ACHN (cell line): ENCODE data around the gene WAS.

Experiments
- DNase-seq: peaks from one replicate; pipeline ENCODE4 v3.0.0-alpha.2; 2015
- in situ Hi-C: cut with HindIII; loops from 2 replicates; pipeline ENCODE4 v1.10.0; 2017; ENCODE audit warnings: low sequenced_read_pairs, low pct_ligation_motif_present, low pct_unique_long_range_greater_than_20kb

Gene WAS

DNA sequence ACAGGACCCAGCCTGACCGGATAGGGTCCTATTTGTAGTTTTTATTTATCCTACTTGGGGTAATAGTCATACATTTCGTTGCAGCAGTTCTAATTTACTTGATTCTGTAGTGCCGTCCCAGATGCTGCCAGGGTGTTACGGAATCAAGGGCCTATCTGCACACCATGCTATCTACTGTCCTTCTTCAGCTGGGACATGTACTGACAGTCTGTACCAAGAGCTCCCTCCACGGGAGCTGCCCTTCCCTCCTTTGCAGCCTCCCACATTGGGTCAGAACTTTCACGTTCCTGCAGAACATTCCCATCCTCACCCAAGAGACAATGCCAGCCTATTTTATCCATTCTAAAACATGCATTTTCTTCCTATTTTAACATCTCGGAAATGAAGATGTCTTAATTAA, 19.6 kb downstream of the WAS start:
- in situ Hi-C loops, result no loop called here
- DNase-seq, result no peak

DNA sequence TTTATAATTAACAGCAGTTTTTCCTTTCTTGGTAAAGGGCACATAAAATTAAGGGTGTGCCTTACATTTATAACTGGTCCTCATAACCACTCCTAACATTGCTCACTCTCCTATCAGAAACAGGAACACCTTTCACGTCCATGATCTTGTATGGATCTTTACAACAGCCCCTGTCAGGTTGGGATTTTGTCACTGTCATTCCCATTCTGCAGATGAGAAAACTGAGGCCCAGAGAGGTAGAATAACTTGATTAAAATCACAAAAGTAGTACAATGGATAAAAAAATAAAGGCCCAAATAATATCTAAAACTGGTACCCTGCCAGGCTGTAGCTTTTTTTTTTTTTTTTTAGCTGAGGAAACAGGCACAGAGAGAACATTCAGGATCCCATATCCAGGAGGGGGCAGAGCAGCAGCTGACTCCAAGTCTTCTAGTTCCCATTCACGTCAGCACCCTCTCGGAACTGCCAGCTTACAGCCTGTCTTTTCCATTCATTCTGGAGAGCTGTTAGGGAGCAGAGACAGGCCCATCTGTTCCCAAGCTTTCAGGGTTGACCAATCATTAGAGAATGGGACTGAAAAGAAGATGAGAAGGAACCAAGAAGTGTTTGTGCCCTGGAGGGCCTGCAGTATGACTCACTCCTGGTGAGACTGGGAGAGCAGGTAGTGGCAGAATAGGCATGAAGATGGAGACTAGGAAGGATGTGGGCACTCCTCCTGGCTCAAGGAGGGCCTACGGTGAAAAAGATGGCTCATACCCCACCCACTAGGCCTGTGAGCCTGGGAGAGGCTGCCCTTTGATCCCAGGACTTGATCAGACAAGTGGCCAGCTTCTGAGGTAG, 20.3 kb downstream of the WAS start:
- in situ Hi-C loops, result no loop called here
- DNase-seq, result no peak

DNA sequence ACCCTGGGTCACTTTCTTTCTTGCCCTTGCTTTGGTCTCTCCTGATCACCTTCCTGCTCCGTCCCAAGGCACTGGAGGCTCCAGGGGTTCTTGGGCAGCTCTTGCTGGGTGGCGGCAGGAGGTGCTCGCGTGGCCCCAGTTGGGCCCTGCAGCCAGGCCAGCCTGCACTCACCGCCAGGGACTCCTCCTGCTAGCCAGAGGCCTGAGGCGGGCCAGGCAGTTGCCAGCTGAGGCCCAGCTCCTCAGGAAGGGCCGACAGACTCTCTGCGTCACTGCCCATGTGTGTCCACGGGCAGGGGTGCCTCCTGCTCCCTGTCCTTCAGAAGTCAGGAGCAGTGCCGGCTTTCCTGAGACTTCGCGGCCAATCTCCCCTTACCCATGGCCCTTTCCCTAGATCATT, 22.3 kb downstream of the WAS start:
- DNase-seq, result no peak
- in situ Hi-C loops, result no loop called here

DNA sequence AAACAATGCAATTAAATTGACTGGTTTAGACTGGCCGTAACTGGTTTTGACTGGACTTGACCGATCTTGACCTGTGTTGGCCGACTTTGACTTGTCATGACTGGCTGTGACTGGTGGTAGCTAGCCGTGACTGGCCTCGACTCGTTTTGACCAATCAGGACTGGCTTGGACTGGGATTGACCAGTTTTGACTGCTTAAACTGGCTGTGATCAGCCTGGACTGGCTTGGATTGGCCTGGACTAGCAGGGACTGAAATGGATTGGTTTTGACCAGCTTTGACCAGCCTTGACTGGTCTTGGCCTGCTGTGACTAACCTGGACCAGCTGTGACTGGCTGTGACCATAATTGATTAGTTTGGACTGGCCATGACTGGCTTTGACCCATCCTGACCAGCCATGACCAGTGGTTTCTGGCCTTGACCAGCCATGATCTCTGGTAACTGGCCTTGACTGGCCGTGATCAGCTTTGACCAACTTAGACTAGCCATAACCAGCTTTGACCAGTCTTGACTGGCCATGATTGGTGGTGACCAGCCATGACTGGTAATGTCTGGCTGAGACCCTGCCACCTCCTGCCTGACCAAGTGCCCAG, 26.0 kb downstream of the WAS start:
- in situ Hi-C loops, result no loop called here
- DNase-seq, result no peak

DNA sequence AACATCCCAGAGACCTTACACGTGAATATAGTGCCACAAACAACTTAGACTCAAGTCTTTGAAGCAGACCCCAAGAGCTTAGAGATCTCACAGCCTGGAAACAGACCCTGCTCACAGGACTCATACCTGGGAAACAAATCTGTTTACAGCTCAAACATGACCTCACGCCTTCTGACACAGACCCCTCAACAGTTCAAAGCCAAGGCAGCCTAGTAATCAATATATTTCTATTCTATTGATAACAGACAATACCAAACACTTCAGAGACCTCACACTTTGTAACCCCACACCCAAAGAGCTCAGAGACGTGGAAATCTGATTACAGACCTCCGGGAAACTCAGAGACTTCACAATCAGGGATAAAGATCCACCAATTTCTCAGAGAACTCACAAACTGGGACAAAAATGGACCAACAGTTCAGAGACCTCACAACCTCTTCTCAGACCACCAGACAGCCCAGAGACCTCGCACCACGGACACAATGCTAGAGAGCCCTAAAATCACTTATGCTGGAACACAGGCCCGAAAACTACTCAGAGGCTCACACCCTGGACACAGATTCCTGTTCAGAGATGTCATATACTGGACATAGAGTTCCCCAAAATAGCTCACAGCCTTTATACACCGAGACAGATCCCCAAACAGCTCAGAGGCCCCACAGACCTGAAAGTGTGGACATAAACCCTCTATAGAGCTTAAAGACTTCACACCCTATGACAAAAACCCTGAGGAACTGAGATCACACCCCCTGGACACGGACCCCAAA, 27.7 kb downstream of the WAS start:
- in situ Hi-C loops, result no loop called here
- DNase-seq, result no peak

DNA sequence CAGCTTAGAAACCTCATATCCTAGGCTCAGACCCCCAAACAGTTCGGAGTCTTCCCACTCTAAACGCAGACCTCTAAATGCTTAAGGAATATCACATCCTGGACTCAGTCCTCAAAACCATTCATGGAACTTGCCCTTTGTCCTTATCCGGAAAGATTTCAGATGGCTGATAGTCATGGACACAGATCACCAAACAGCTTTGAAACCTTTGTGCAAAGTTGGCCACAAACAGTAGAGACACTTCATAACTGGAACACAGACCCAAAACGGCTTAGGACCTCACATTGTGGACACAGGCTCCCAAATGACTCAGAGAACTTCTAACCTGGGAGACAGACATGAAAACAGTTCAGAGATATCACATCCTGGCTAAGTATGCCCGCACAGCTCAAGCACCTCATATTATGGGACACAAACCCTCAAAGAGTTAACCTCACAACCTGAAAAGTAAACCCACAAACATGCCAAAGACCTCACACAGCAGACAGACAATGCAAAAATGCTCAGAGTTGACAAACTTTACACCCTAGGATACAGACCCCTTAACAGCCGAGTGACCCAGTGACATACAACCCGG, 28.4 kb downstream of the WAS start:
- in situ Hi-C loops, result no loop called here
- DNase-seq, result no peak

DNA sequence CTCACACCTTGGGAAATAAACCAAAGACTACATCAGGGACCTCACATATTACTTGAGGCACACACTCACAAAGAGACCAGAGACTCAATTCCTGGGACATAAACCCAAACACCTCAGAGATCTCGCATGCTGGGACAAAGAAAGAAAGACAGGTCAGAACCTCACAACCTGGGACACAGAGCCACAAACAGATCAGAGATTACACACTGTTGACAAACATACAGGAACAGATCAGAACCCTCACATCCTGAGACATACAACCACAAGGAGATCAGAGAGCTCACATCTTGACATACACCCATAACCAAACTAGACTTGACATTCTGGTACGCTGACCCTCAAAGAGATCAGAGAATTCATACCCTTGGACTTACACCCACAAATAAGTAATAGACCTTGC, 30.2 kb downstream of the WAS start:
- in situ Hi-C loops, result no loop called here
- no peak for DNase-seq

DNA sequence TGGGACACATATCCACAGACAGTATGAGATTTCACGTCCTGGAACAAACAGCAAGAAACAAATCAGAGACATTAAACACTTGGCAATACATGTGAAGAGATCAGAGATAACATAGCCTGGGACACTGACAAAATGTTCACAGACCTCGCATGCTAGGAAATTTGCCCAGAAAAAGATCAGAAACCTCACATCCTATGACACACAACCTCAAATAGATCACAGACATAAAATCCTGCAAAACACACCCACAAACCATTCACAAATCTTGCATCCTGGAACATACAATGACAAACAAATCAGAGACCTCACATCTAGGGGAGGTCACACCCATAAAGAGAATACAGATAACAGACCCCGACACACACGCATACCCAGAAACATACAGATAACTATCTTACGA, 31.0 kb downstream of the WAS start:
- in situ Hi-C loops, result no loop called here
- no peak for DNase-seq

DNA sequence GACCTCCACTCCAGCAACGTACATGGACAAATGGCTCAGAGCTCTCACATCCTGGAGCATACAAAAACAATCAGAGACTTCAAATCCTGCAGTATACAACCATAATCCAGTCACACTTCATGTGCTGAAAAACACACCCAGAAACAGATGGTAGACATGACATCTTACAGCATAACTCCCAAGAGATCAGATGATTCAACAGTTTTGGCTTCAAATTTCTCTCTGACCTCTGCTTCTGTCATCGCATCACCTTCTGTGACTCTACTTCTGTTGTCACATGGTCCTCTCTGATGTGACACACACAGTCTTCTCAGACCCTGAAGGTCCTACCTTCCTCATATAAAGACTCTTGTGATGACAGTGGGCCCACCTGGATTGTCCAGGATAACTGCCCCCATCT, 31.5 kb downstream of the WAS start:
- DNase-seq, result no peak
- in situ Hi-C loops, result no loop called here

DNA sequence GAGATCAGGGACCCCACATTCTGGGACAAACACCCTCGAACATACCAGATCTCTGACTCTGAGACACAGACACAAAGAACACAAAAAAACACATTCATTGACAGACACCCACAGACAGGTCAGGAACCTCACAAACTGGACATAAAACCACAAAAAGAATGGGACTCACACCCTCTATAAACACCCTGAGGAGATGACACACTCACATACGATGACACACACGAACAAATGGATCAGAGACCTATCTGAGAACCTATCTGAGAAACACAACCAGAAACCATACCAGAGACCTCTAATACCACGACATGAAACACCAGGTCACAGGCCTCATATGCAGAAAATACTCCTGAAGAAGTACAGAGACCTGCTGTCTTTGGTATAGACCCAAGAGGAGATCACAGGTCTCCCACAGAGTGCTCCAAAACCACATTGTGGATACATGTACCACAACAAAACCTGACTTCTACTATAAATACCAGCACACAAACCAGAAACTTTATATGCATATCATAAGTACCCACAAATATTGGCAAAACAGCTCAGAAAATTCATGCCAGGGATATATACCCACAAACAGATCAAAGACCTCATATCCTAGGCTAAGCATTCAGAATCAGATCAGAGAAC, 32.4 kb downstream of the WAS start:
- in situ Hi-C loops, result no loop called here

DNA sequence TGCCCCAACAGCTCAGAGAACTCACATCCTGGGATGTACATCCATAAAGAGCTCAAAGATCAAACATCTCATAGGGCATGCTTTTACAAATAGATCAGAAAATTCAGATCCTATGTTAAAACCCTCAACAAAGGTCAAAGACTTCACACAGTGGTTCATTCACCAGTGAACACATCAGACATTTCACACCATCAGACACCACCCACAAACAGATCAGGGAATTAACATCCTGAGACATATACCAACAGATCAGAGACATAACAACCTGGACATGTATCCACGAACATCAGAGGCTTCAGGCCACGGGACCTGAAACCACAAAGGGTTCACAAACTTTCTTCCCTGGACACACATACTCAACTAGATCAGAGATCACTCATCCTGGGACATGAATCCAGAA, 36.4 kb downstream of the WAS start:
- in situ Hi-C loops, result no loop called here

More for the DNA sequence above, 32.4 kb downstream of the WAS start:
- DNase-seq, result no peak

DNA sequence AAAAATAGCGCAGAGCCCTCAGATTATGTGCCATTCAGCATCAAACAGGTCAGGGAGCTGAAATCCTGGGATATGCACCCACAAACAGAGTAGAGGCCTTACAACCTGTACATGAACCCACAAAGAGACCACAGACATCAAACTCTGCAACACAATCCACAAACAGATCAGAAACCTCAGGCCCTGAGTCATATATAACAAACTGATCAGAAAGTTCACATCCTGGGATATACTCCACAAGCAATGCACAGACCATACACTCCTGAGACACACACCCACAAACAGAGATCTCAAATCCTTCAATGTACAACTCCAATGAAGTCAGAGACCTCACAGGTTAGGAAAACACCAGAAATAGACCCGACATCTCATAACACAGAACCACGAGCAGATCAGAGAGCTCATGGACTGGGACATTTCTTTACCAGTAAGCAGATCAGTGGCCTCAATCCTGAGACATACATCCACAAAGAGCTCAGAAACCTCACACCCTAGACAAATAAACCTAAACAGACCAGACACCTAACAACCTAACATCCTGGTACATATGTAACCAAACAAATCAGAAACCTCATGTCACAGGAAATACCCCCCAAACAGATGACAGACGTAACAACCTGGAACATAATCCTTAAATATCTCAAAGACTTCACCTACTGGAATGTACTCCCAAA, 37.1 kb downstream of the WAS start:
- no peak for DNase-seq
- in situ Hi-C loops, result no loop called here

More for the DNA sequence above, 36.4 kb downstream of the WAS start:
- DNase-seq, result no peak

DNA sequence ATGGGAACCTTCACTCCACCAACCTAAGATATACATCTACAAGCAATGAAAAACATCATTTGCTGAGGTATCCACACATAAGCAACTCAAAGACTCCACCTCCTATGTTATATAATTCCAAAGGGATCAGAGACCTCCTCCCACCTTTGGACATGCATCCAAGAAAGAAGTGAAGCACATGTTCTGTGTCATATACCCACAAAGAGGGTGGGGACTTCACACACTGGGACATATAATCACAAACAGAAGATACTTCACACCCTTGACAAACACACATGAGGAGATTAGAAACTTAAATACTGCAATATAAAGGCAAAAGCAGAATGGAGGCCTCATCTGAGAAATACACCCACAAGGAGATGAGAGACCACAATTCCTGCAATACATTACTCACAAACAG, 38.3 kb downstream of the WAS start:
- DNase-seq, result no peak
- in situ Hi-C loops, result no loop called here

DNA sequence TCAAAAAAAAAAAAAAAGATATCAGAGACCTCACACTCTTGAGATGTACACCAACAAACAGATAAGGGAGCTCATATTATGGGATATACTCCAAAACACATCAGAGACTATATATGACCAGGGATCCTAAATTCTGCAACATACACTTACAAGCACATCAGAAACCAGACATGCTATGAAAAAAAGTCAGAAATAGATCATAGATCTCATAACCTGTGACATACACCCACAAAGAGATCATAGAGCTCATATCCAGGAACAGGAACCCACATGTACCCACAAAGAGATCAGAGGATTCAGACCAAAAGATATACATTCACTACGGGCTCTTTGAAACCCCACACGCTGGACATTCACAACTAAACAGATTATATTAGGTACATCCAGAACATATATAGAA, 43.0 kb downstream of the WAS start:
- no peak for DNase-seq

DNA sequence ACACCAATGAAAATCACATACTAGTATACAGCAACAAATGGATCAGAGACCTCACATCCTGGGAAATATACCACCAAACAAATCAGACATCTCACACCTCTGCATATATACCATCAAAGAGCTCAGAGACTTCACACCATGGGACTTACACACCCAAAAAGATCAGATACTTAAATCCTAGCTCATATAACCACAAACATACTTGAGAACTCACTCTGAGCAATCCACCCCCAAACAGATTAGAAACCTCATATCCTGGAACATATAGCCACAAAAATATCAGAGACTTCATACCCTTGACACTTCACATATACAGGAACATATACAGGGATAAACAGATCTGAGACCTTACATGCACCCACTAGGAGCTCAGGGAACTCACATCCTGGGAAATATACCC, 45.1 kb downstream of the WAS start:
- DNase-seq, result no peak
- in situ Hi-C loops, result no loop called here

More for the DNA sequence above, 43.0 kb downstream of the WAS start:
- in situ Hi-C loops, result no loop called here

DNA sequence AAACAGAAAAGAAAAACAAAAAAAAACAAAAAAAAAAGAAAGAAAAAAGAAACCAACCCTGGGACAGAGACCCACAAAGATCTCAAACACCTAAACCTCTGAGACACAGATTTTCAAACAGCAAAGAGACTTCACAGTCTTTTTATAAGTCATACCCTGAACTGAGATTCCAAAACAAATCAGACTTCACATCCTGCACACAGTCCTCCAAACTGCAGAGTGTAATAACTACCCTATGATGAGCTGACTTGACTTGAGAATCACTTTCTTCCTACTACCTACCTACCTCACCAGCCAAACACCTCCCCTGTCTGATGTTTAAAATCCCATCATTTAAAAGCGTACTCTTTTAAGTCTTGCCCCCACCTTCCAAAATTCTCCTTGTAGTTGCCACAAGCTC, 52.7 kb downstream of the WAS start:
- in situ Hi-C loops, result no loop called here
- DNase-seq, result no peak

DNA sequence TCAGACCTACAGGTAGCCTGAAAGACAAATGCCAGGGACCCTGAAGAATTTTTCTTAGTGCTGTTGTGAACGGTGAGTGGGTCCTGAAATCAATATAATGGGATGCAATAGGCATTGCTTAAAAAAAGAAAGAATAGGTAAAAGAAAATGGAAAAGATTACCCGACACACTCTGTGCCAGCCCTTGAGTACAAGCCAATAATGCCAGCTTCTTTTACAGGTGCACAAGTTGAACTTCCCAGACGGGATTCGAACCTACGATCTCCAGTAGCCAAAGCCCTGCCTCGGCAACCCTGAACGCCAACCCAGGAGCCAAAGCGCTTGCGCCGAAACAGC, 53.2 kb downstream of the WAS start:
- in situ Hi-C loops, result no loop called here
- no peak for DNase-seq

DNA sequence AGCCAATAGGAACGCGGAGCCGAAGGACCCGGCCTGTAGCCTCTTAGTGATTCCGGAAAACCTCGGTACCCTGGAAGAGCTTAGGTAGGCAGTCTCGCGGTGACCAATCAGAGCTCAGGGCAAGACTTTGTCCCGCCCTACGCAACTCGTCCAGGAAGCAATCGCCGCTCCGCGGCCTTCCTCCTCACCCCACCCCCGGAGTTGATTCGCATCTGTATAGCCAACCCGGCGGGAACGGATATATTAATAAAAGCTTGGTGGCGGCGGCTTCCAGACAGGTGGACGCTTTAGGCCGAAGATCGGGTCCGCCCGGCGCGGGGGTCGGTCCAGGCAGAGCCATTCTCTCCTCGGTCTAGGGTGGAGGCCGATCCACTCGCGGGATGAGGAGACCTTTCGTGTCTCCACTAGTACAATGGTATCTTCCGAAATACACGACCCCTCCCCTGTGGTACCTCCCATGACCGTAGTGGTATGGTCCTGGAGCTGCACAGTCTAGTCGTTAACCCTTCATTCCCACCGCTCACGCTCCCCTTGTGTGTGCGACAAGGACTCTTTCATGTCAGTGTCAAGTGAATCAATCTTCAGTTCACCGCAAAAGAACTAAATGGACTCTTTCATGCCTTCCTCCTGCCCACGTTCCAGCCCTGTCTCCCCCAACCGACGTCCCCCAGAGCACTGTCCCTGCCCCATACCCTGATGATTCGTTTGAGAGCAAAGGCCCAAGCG, 53.8 kb downstream of the WAS start:
- in situ Hi-C loops, result no loop called here
- peak; percentile 92 for DNase-seq
